Measurements from ENCODE around the gene SESN2.

GRCh38 chr1:28229089-28229488 is 30.2 kb upstream of the SESN2 start:
- TF ChIP-seq CTCF (conservative IDR thresholded peaks at IDR 0.05; ENCODE audit: low read length) = no peak
- TF ChIP-seq EZH2phosphoT487 (IDR thresholded peaks at IDR 0.05; ENCODE audit: borderline replicate concordance) = no peak
